Stimulated activated CD8-positive, alpha-beta memory T cell treated with anti-CD3 and anti-CD28 coated beads, Interleukin-15, amount 100 ng/mL, for 48 hours (primary cell): ENCODE data around the gene RPIA.
"Not testable (repeated sequence)": the region's sequence is repeated elsewhere in the genome, so short reads cannot be mapped to it uniquely, and the experiment has no call there.

ENCODE experiments used
- DNase-seq, 2 donors: peaks; one replicate each; pipeline ENCODE4 v3.0.0-alpha.2; 2020; ENCODE audit warnings: low read depth in 2 of 2

The RPIA gene

GRCh38 chr2:88735133-88735532 is 43.7 kb downstream of the RPIA start:
- no peak for DNase-seq

- DNase-seq: peak; percentile 15 to 47
Observed at GRCh38 chr2:88735853-88736252, 44.4 kb downstream of the RPIA start.

- no peak for DNase-seq
Observed at GRCh38 chr2:88736437-88736836, 45.0 kb downstream of the RPIA start.

- no peak for DNase-seq
Observed at GRCh38 chr2:88737385-88737784, 45.9 kb downstream of the RPIA start.

GRCh38 chr2:88738271-88738670 is 46.8 kb downstream of the RPIA start:
- DNase-seq: no peak

GRCh38 chr2:88739985-88740600 is 48.6 kb downstream of the RPIA start:
- DNase-seq: peak; percentile 30 to 42

- DNase-seq: no peak
Observed at GRCh38 chr2:88746929-88747490, 55.5 kb downstream of the RPIA start.

GRCh38 chr2:88747990-88748389 is 56.5 kb downstream of the RPIA start:
- DNase-seq: no peak

GRCh38 chr2:88751768-88752167 is 60.3 kb downstream of the RPIA start:
- no peak for DNase-seq

GRCh38 chr2:88753833-88754584 is 62.5 kb downstream of the RPIA start:
- DNase-seq: no peak

- no peak for DNase-seq
Observed at GRCh38 chr2:88754585-88755320, 63.3 kb downstream of the RPIA start.

- DNase-seq: no peak
Observed at GRCh38 chr2:88755836-88756235, 64.4 kb downstream of the RPIA start.

GRCh38 chr2:88757025-88757424 is 65.6 kb downstream of the RPIA start:
- DNase-seq: no peak

GRCh38 chr2:88758702-88759101 is 67.2 kb downstream of the RPIA start:
- DNase-seq: not testable (repeated sequence)

GRCh38 chr2:88760819-88761598 is 69.5 kb downstream of the RPIA start:
- no peak for DNase-seq

GRCh38 chr2:88764141-88764849 is 72.8 kb downstream of the RPIA start:
- DNase-seq: no peak

- DNase-seq: no peak
Observed at GRCh38 chr2:88764850-88765153, 73.3 kb downstream of the RPIA start.

GRCh38 chr2:88765154-88765888 is 73.8 kb downstream of the RPIA start:
- peak; percentile 39 to 57 for DNase-seq

- DNase-seq: not testable (repeated sequence)
Observed at GRCh38 chr2:88765889-88766481, 74.5 kb downstream of the RPIA start.

- no peak for DNase-seq
Observed at GRCh38 chr2:88770016-88770415, 78.5 kb downstream of the RPIA start.
